HG02571 (cell line): ENCODE data around the gene MZT1.

ENCODE experiments used
- ATAC-seq: cut with Tn5 transposase; IDR thresholded peaks from one replicate; pipeline ENCODE4 v1.9.1; 2021; ENCODE audit warnings: mild to moderate bottlenecking, moderate library complexity; ENCODE audit not compliant: unreplicated experiment

MZT1 gene

DNA sequence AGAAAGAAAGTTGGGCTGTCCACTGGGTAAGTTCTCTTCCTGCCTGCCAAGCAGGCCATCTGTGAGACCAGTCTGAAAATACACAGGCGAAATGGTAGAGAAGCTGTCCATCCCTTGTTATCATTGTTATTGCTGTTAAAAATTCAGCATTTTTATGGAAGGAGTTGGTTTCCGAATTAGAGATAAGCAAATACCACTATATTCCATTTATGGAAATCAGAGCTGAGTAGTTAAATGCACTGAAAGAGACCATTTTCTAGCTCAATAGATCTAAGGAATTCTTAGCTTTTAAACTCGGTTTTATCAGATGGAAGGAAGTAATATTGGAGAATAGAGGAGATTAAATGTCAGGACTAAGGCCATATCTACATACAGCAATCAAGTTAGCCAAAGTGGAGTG lies 40.7 kb downstream of the MZT1 start:
- ATAC-seq: no peak

DNA sequence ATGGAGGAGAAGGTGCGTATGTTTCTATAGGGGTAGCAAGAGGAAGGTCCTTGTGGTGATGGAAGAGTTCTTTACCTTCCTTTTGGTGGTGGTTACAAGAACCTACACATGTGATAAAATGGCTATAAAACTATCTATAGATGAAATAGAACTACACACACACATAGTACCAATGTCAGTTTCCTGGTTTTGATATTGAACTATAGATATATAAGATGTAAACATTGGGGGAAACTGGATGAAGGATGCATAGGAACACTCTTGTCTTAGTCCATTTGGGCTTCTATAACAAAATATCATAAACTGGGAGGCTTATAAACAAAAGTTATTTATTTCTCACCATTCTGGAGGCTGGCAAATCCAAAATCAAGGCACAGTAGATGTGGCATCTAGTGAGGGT lies 47.1 kb downstream of the MZT1 start:
- no peak for ATAC-seq

DNA sequence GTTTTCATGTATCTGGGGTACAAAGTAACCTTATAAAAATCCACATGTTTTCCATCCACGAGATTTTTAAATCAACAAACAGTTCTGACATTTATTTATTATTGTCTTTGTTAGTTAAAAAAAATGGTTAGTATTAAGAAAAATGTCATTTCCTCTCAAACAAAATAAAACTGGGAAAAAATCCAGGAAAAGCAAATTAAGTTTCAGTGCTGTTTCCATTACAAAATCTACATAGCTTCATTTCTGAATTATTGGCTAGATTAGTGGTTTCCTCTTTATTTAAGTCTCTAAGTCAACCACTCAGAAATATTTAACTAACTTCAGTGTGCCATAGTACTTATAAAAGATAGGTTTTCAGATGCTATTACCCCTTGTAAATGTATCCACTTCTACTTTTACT lies 49.1 kb downstream of the MZT1 start:
- no peak for ATAC-seq

- no peak for ATAC-seq
Observed at GRCh38 chr13:72677431-72677830, 50.0 kb downstream of the MZT1 start.

DNA sequence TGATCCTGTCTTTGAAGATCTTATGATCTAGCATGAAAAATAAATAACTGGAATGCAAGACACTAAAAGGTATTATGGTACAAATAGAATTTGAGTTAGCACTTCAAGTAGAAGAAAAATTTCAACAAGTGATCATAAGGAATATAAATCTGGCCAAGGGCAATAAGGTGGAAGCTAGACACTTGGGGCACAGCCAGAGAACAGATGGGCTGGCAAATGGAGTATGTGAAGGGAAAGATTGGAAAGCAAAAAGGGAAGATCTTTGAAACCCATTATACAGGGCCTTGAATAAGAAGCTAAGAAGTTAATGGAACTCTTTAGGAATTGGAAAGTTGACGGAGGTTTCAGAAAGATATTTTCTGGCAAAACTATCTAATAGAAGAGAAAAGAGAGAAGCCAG lies 61.0 kb downstream of the MZT1 start:
- no peak for ATAC-seq

DNA sequence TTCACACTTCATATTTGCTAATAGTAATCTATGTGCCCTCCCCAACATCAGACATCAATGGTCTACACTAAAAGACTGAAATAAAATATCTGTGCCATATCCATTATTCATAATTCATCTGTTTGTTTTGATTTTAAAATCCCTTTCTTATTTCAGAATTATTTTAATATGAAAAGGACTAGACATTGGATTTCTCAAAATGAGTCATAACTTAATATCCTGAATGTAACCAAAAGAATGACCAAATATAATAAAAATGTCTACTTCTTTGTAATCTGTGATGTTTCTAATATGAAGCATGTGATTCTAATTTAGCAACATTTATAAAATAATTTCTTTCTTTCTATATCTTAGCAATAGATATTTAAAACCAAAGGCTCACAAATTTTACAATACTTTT lies 64.9 kb downstream of the MZT1 start:
- no peak for ATAC-seq
